GM12878 (cell line): Measurements from ENCODE around the gene RAD1. TPM values are rescaled to one million over a fixed set of nuclear protein-coding genes. Genes with fewer than 3 reads are reported as not detected.

Source experiments
- ATAC-seq: fragments of 200-7000 bp; cut with Tn5 transposase; 3 replicates; pipeline ENCODE4 v1.9.1; 2020; ENCODE audit warnings: mild to moderate bottlenecking, moderate library complexity
- BruUV-seq: library from RNA; stranded (reverse); fragments of 400-500 nt; replicated peaks from 2 replicates; lab custom pipeline; 2021; lab: Mats Ljungman, UMichigan
- CTCF ChIA-PET: fragments of 300-600 bp; sonication (Branson Sonifier 250); formaldehyde crosslinking; extraction: SDS; loops from one replicate; lab custom pipeline; 2021; ENCODE audit warnings: inconsistent platforms; lab: Yijun Ruan, JAX
- POLR2A ChIA-PET: fragments of 350-600 bp; formaldehyde crosslinking; extraction: SDS; loops from one replicate; lab custom pipeline; 2021; ENCODE audit warnings: inconsistent platforms; lab: Charles Lee
- RAD21 ChIA-PET: fragments of 300-600 bp; sonication (Branson Sonifier 250); formaldehyde crosslinking; loops from one replicate; lab custom pipeline; 2023; ENCODE audit warnings: antibody characterized with exemption; ENCODE audit not compliant: unreplicated experiment; lab: Charles Lee
- SMC1A ChIA-PET: fragments of 300-600 bp; sonication (Branson Sonifier 250); formaldehyde crosslinking; loops from one replicate; lab custom pipeline; 2023; ENCODE audit not compliant: unreplicated experiment, uncharacterized antibody; lab: Charles Lee
- DNase-seq: peaks from one replicate; pipeline ENCODE4 v3.0.0-alpha.2; 2011; ENCODE audit warnings: low read depth, low spot score
- FAIRE-seq: peaks from 3 replicates; lab custom pipeline; 2011; peaks lifted over from hg19 to GRCh38; lab: Jason Lieb, UNC
- H2AFZ ChIP-seq: 2 replicates; pipeline ENCODE4 v1.6.0; 2011; ENCODE audit warnings: low read depth, low read length, control low read depth; ENCODE audit not compliant: control insufficient read depth
- H3K27ac ChIP-seq: 2 replicates; pipeline ENCODE4 v1.5.1; 2011; ENCODE audit warnings: control low read depth; ENCODE audit not compliant: control insufficient read depth, insufficient read depth
- H3K27me3 ChIP-seq, 2 experiments: replicated peaks in 1 of 2; 2 replicates each; pipeline versions ENCODE4 v1.6.0 to v1.6.1; 2011; ENCODE audit warnings: low read length in 1 of 2; ENCODE audit not compliant: control insufficient read depth in 2 of 2, insufficient read depth in 2 of 2
- H3K36me3 ChIP-seq, 2 experiments: 2 replicates each; pipeline ENCODE4 v1.5.1; 2011; ENCODE audit warnings: low read length in 1 of 2; ENCODE audit not compliant: control insufficient read depth in 2 of 2, insufficient read depth in 2 of 2
- H3K4me1 ChIP-seq: 2 replicates; pipeline ENCODE4 v1.6.1; 2011; ENCODE audit warnings: mild to moderate bottlenecking, low read length, moderate library complexity, mixed read lengths; ENCODE audit not compliant: control insufficient read depth, insufficient read depth
- H3K4me2 ChIP-seq: 2 replicates; pipeline ENCODE4 v1.6.0; 2011; ENCODE audit warnings: control low read depth; ENCODE audit not compliant: control insufficient read depth, insufficient read depth
- H3K4me3 ChIP-seq: fragments of 200-600 bp; sonication (generic); 2 replicates; pipeline ENCODE4 v1.5.1; 2016
- H3K79me2 ChIP-seq: 2 replicates; pipeline ENCODE4 v1.6.0; 2011; ENCODE audit warnings: low read length; ENCODE audit not compliant: control insufficient read depth, insufficient read depth
- H3K9ac ChIP-seq: 2 replicates; pipeline ENCODE4 v1.8.0; 2011; ENCODE audit warnings: low read length, control low read depth, mixed read lengths; ENCODE audit not compliant: control insufficient read depth, insufficient read depth
- H3K9me3 ChIP-seq: replicated peaks from 3 replicates; pipeline ENCODE4 v1.5.1; 2011; ENCODE audit warnings: mild to moderate bottlenecking, low read length; ENCODE audit not compliant: control insufficient read depth, insufficient read depth
- H4K20me1 ChIP-seq: 2 replicates; pipeline ENCODE4 v1.6.0; 2011; ENCODE audit not compliant: control insufficient read depth, insufficient read depth
- CBFB ChIP-seq: IDR thresholded peaks from 2 replicates; pipeline ENCODE4 v1.6.1; 2016; ENCODE audit warnings: antibody characterized with exemption, low read depth
- FOXK2 ChIP-seq: fragments of 450-650 bp; IDR thresholded peaks from 2 replicates; pipeline ENCODE4 v1.6.1; 2017; ENCODE audit warnings: mild to moderate bottlenecking, moderate library complexity
- JUNB ChIP-seq: IDR thresholded peaks from 2 replicates; pipeline ENCODE4 v1.6.1; 2016; ENCODE audit warnings: antibody characterized with exemption, mild to moderate bottlenecking
- JUND ChIP-seq: IDR thresholded peaks from 2 replicates; pipeline ENCODE4 v1.6.1; 2012; ENCODE audit warnings: low read depth, mild to moderate bottlenecking, low read length, improper control_type of control experiment, moderate library complexity
- NR2F1 ChIP-seq: fragments of 450-650 bp; conservative IDR thresholded peaks from 2 replicates; pipeline ENCODE4 v1.6.1; 2017; ENCODE audit warnings: mild to moderate bottlenecking
- RUNX3 ChIP-seq: IDR thresholded peaks from 2 replicates; pipeline ENCODE4 v1.6.1; 2012; ENCODE audit warnings: low read length, inconsistent platforms
- SKIL ChIP-seq: fragments of 450-650 bp; IDR thresholded peaks from 2 replicates; pipeline ENCODE4 v1.6.1; 2017; ENCODE audit warnings: mild to moderate bottlenecking, low read depth, inconsistent platforms; ENCODE audit not compliant: poor library complexity, severe bottlenecking
- SP1 ChIP-seq: IDR thresholded peaks from one replicate; pipeline ENCODE4 v1.6.1; 2011; ENCODE audit warnings: low read depth, low read length
- SREBF2 ChIP-seq: IDR thresholded peaks from 2 replicates; pipeline ENCODE4 v1.6.1; 2012; ENCODE audit warnings: mild to moderate bottlenecking, low read length
- STAT1 ChIP-seq: fragments of 450-650 bp; conservative IDR thresholded peaks from 2 replicates; pipeline ENCODE4 v1.6.1; 2014; ENCODE audit warnings: antibody characterized with exemption, mild to moderate bottlenecking
- SUPT20H ChIP-seq: IDR thresholded peaks from 2 replicates; pipeline ENCODE4 v1.6.1; 2011; ENCODE audit warnings: low read depth, mild to moderate bottlenecking, low read length, moderate library complexity, borderline replicate concordance; ENCODE audit not compliant: control insufficient read depth
- TARDBP ChIP-seq: IDR thresholded peaks from 2 replicates; pipeline ENCODE4 v1.6.1; 2016; ENCODE audit warnings: borderline replicate concordance
- YBX1 ChIP-seq: fragments of 450-650 bp; IDR thresholded peaks from 2 replicates; pipeline ENCODE4 v1.6.1; 2016; ENCODE audit warnings: antibody characterized with exemption
- ZBTB33 ChIP-seq: fragments of 450-650 bp; IDR thresholded peaks from 2 replicates; pipeline ENCODE4 v1.6.1; 2017; ENCODE audit warnings: mild to moderate bottlenecking
- ZNF622 ChIP-seq: fragments of 450-650 bp; IDR thresholded peaks from 2 replicates; pipeline ENCODE4 v1.6.1; 2017; ENCODE audit warnings: mild to moderate bottlenecking, inconsistent platforms
- ZZZ3 ChIP-seq: IDR thresholded peaks from 2 replicates; pipeline ENCODE4 v1.6.1; 2011; ENCODE audit warnings: low read depth; ENCODE audit not compliant: control insufficient read depth, insufficient read length
- WGBS: methylation state at CpG from one replicate; pipeline ENCODE4 v1.1.6; 2016; ENCODE audit warnings: low lambda C conversion rate; ENCODE audit not compliant: insufficient replicate concordance, insufficient coverage; ENCODE audit errors: missing lambda C conversion rate; 5-methylcytosine and 5-hydroxymethylcytosine counted together
- in situ Hi-C: fragments of 300-500 bp; cut with MboI; formaldehyde crosslinking; loops from 9 replicates; pipeline ENCODE4 v1.14.3; 2018; ENCODE audit warnings: mixed read lengths
- intact Hi-C: fragments of 100-400 bp; cut with micrococcal nuclease; formaldehyde crosslinking; loops from one replicate; pipeline ENCODE4 v1.14.2; 2022; ENCODE audit not compliant: unreplicated experiment
- polyA plus RNA-seq, 11 experiments: library from polyadenylated mRNA; depleted of rRNA in 4 of 11; unstranded in 6 of 11; stranded (reverse) in 5 of 11; fragments of >200 nt; fragmentation: Nextera tagmentation in 4 of 11; fragmentation: Illumina TruSeq in 1 of 11; extraction: Ambion mirVana in 4 of 11; extraction: Trizol in 1 of 11; gene quantifications; 1 replicate in 1 of 11; 2 replicates in 10 of 11; pipeline versions ENCODE4 v1.2.1 to v1.2.3, GENCODE V29; 2011 to 2016; ENCODE audit warnings: inconsistent platforms in 2 of 11, missing spikeins in 2 of 11, low read depth in 1 of 11
- total RNA-seq, 4 experiments: library from RNA; depleted of rRNA in 3 of 4; stranded (reverse); fragments of >200 nt in 3 of 4; fragmentation: Illumina TruSeq in 1 of 4; extraction: Trizol in 1 of 4; gene quantifications; 2 replicates each; pipeline versions ENCODE4 v1.2.1 to v1.2.3, GENCODE V29; 2013 to 2021

RAD1 gene
- total and polyA plus RNA-seq, 10 of the 15 experiments (the other 5 are each of a cell fraction or from before 2014, with no cell fraction given): 21.1 to 58.4 (median 37.2) TPM

GRCh38 chr5:34941936-34942335 lies 26.6 kb upstream of the RAD1 start:
- H3K4me2 ChIP-seq: no peak overlapping the region
- H3K4me3 ChIP-seq: no peak overlapping the region
- WGBS: 93% methylated on average over 3 of the region's 3 CpGs
- H3K27me3 ChIP-seq: no peaks in the 10 kb centered on the region
- ATAC-seq (no peak), DNase-seq (no peak), FAIRE-seq (no peak)
- no peaks in the 10 kb centered on the region for H3K4me1 ChIP-seq
- no TSS peak for BruUV-seq
- H3K9me3 ChIP-seq: no peaks in the 10 kb centered on the region
- POLR2A ChIA-PET: interaction anchor here (0.7 kb wide), 1 partner anchor 120 kb away, joined by 6 read pairs; no protein-coding TSS in a partner anchor
- RAD21 ChIA-PET: no interaction called here
- CTCF ChIA-PET: no interaction called here
- H2AFZ ChIP-seq: no peak overlapping the region
- no peak overlapping the region for H3K9ac ChIP-seq
- peaks cover 3 to 20% of the 10 kb centered on the region in 2 experiments for H3K36me3 ChIP-seq
- TF ChIP-seq STAT1: no peak
- TF ChIP-seq YBX1: no peak
- TF ChIP-seq SUPT20H: no peak
- no peak for TF ChIP-seq SKIL
- TF ChIP-seq TARDBP: no peak
- TF ChIP-seq NR2F1: no peak
- no peak for TF ChIP-seq RUNX3
- no peak for TF ChIP-seq JUND
- no peak for TF ChIP-seq FOXK2
- TF ChIP-seq ZZZ3: no peak
- no peak for TF ChIP-seq ZBTB33
- TF ChIP-seq SREBF2: no peak
- no peak for TF ChIP-seq ZNF622
- no peak for TF ChIP-seq SP1
- TF ChIP-seq CBFB: no peak
- no peak for TF ChIP-seq JUNB
- no peaks in the 10 kb centered on the region for H4K20me1 ChIP-seq
- intact Hi-C loops (no loop called here), in situ Hi-C loops (no loop called here)
- no peak overlapping the region for H3K27ac ChIP-seq
- no peaks in the 10 kb centered on the region for H3K79me2 ChIP-seq
- SMC1A ChIA-PET: no interaction called here
